Subcutaneous adipose tissue (tissue), 4 donors: ENCODE measurements around the gene GGPS1. TPM values are rescaled to one million over a fixed set of nuclear protein-coding genes. Genes with fewer than 3 reads are reported as not detected.

Experiments used
- CTCF ChIP-seq: fragments of 450-650 bp; IDR thresholded peaks from one replicate; pipeline ENCODE4 v1.5.1; 2016; ENCODE audit warnings: low read depth, mild to moderate bottlenecking, control low read depth, antibody characterized with exemption, moderate library complexity
- total RNA-seq, 4 donors: library from RNA; depleted of rRNA; stranded (reverse); fragments of >200 nt; gene quantifications; one replicate each; pipeline ENCODE4 v1.1.0, GENCODE V29; 2016

The GGPS1 gene
- total RNA-seq: 10 to 100 TPM; 11.5 to 38.8 (median 24.0) TPM

GRCh38 chr1:235328271-235329138 is at the start of gene GGPS1:
TSS of gene GGPS1 (plus strand) at chr1:235328570. CDS start at chr1:235335265, 6,695 bp downstream.
- TF ChIP-seq CTCF: no peak

GRCh38 chr1:235278915-235279292 is 49.5 kb upstream of the GGPS1 start:
- TF ChIP-seq CTCF: no peak

DNA sequence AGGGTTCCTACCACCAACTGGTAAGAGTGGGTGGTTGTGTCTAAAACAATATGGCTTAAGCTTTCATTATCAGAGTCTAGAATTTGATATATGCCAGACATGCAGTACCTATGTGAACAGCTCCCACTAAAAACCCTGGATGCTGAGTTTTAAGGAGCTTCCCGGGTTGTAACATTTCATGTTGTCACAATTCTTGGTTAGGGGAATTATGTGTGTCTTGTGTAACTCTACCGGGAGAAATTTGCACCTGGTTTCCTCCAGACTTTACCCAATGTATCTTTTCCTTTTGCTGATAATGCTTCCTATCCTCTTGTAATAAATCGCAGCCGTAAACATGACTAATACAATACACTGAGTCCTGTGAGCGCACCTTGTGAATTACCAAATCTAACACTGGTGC is 48.7 kb upstream of the GGPS1 start:
- TF ChIP-seq CTCF: no peak

- TF ChIP-seq CTCF: no peak
Observed at GRCh38 chr1:235280467-235280866, 47.9 kb upstream of the GGPS1 start.

GRCh38 chr1:235284231-235284769 is 44.1 kb upstream of the GGPS1 start:
- TF ChIP-seq CTCF: no peak

DNA sequence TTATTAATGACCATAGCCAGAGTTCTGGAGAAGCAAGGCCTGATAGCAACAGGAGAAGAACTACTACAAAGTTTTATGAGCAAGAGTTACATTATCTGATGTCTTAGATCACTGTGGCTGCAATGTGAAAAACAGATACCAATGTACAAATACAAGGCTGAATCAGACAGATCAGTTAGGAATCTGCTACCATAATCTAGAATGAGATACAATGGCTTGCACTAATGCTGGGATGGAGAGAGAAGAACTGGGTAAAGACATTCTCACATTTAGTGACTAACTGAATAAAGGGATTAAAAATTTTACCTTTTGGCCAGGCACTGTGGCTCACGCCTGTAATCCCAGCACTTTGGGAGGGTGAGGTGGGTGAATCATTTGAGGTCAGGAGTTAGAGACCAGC is 41.7 kb upstream of the GGPS1 start:
- no peak for TF ChIP-seq CTCF

GRCh38 chr1:235287208-235287882 is 41.0 kb upstream of the GGPS1 start:
- no peak for TF ChIP-seq CTCF
